ENCODE results near the gene CAPRIN1.

GRCh38 chr11:34034053-34034452 lies 17.5 kb upstream of the CAPRIN1 start:
- TF ChIP-seq CTCF (optimal IDR thresholded peaks at IDR 0.05 in 1 of 3, IDR thresholded peaks at IDR 0.05 in 1 of 3, conservative IDR thresholded peaks at IDR 0.05 in 1 of 3; ENCODE audit: extremely low read depth in 1 of 3, insufficient read depth in 2 of 3, low read length in 3 of 3) = no peak
- no peak for TF ChIP-seq EZH2 (IDR thresholded peaks at IDR 0.05; ENCODE audit: low read length)
